ENCODE measurements around the gene RTCB.

RTCB gene

DNA sequence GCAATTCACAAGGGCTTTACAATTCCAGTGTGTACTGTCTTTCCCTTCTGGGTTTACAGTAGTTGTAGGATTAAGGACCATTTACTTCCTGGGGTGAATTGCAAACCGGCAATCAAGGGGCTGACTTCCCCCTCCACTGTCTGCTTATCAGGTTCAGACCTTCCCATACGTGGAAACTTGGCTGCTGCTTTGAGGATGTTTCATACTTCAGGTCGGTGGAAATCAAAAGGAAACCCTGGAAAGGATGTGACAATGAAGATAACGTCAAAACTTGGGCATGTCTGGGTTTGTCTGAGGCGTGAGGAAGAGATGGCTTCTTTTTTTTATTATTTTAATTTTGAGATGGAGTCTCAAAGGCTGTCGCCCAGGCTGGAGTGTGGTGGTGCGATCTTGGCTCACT is 2.1 kb upstream of the RTCB start:
- TF ChIP-seq, protein P1, sequence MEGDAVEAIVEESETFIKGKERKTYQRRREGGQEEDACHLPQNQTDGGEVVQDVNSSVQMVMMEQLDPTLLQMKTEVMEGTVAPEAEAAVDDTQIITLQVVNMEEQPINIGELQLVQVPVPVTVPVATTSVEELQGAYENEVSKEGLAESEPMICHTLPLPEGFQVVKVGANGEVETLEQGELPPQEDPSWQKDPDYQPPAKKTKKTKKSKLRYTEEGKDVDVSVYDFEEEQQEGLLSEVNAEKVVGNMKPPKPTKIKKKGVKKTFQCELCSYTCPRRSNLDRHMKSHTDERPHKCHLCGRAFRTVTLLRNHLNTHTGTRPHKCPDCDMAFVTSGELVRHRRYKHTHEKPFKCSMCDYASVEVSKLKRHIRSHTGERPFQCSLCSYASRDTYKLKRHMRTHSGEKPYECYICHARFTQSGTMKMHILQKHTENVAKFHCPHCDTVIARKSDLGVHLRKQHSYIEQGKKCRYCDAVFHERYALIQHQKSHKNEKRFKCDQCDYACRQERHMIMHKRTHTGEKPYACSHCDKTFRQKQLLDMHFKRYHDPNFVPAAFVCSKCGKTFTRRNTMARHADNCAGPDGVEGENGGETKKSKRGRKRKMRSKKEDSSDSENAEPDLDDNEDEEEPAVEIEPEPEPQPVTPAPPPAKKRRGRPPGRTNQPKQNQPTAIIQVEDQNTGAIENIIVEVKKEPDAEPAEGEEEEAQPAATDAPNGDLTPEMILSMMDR (IDR thresholded peaks at IDR 0.05; ENCODE audit: insufficient read depth, low read length, missing control alignments), result no peak
- ChIA-PET CTCF (interaction anchor here (0.9 to 4.0 kb wide), 2 partner anchors 13 to 56 kb away, joined by 3 to 35 read pairs; no protein-coding TSS in a partner anchor), POLR2A (no interaction called here)

DNA sequence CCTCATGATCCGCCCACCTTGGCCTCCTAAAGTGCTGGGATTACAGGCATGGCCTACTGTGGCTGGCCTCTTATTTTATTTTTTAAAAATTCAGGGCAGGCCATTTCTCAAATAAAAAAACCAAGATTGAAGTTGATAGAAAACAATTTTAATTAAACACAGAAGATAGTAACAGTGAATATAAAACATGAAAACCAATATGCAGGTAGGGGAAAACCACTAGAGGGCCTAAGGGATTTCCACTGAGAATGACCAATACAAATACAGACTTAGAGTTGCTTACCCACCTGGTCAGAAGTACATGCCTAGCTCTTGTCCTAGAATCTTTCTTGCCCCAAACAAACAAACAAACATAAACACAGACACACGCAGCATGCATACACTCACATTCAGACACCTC is 1.7 kb upstream of the RTCB start:
- no peak for DNase-seq (ENCODE audit: low read depth, low spot score)
- TF ChIP-seq, protein P1 (IDR thresholded peaks at IDR 0.05; ENCODE audit: insufficient read depth, low read length, missing control alignments), result peak; percentile 11
- ChIA-PET CTCF (interaction anchor here (0.8 to 4.0 kb wide), 6 partner anchors 13 to 572 kb away, joined by 3 to 50 read pairs (median 4); partner anchors contain the start of gene FBXO7), POLR2A (no interaction called here)
- H3K4me3 ChIP-seq (ENCODE audit: low read depth, low read length), result no peak overlapping the region

More for the DNA sequence above, 2.1 kb upstream of the RTCB start:
- no peak overlapping the region for H3K4me3 ChIP-seq (ENCODE audit: low read depth, low read length)
- no peak for DNase-seq (ENCODE audit: low read depth, low spot score)

DNA sequence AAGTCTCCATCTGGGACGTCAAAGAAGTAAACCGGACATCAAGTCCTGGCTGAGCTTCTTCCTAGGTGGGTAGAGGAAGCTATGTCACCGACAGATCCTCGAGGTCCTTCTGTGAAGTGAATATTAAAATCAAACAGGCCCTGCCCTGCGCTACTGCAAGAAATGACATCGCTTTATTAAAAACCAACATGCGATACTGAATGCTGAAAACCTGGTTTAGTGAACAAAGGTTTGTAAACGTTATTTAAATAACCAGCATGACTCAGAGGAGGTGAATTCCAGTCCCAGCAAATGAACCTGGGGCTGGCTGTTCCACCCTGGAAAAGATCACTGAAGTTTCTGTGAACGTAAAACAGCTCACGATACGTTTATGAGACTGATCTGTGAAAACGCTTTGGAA is 645 bp downstream of the RTCB start:
- ChIA-PET POLR2A (interaction anchor here (0.5 kb wide), 1 partner anchor 18 kb away, joined by 5 read pairs; no protein-coding TSS in a partner anchor), CTCF (interaction anchor here (1.0 to 4.0 kb wide), 7 partner anchors 10 to 588 kb away, joined by 3 to 50 read pairs (median 12); partner anchors contain the start of gene FBXO7)
- no peak for DNase-seq (ENCODE audit: low read depth, low spot score)
- TF ChIP-seq, protein P1 (IDR thresholded peaks at IDR 0.05; ENCODE audit: insufficient read depth, low read length, missing control alignments), result no peak
- H3K4me3 ChIP-seq (ENCODE audit: low read depth, low read length), result peak overlapping the region; percentile 83

DNA sequence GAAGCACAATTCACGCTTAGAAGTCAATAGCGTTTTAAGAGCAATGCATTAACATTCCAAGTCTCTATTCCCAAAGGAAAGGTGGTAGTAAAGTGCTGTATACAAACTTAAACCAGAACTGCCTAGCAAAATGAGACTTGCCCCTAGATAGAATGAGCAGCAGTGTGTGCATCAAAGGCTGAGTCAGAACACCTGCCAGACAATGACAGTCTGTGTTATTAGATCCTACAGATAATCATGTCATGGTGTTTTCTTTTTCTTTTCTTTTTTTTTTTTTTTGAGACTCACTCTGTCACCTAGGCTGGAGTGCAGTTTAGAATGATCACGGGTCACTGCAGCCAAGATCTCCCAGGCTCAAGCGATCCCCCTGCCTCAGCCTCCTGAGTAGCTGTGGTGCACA is 1.6 kb downstream of the RTCB start:
- no peak for DNase-seq (ENCODE audit: low read depth, low spot score)
- POLR2A ChIA-PET, result no interaction called here
- CTCF ChIA-PET, result interaction anchor here (3.9 kb wide), 1 partner anchor 10 kb away, joined by 26 read pairs; no protein-coding TSS in a partner anchor
- TF ChIP-seq, protein P1 (IDR thresholded peaks at IDR 0.05; ENCODE audit: insufficient read depth, low read length, missing control alignments), result no peak
- peak overlapping the region; percentile 83 for H3K4me3 ChIP-seq (ENCODE audit: low read depth, low read length)

DNA sequence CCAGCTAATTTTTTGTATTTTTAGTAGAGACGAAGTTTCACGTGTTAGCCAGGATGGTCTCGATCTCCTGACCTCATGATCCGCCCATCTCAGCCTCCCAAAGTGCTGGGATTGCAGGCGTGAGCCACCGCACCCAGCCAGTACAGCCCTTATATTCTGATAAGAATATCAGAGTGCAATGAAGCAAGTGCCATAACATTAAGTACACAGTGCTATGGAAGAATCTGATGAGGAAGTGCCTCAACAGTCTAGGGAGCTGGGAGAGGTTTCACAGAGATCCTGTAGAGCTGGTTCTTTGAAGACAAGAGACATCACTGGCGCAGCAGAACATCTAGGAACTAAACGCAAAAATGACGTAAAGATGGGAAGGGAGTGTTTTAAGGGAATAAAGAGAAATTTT is 2.1 kb downstream of the RTCB start:
- TF ChIP-seq, protein P1 (IDR thresholded peaks at IDR 0.05; ENCODE audit: insufficient read depth, low read length, missing control alignments), result no peak
- no peak overlapping the region for H3K4me3 ChIP-seq (ENCODE audit: low read depth, low read length)
- POLR2A ChIA-PET, result no interaction called here
- DNase-seq (ENCODE audit: low read depth, low spot score), result no peak
- CTCF ChIA-PET, result interaction anchor here (3.9 kb wide), 1 partner anchor 10 kb away, joined by 26 read pairs; no protein-coding TSS in a partner anchor

DNA sequence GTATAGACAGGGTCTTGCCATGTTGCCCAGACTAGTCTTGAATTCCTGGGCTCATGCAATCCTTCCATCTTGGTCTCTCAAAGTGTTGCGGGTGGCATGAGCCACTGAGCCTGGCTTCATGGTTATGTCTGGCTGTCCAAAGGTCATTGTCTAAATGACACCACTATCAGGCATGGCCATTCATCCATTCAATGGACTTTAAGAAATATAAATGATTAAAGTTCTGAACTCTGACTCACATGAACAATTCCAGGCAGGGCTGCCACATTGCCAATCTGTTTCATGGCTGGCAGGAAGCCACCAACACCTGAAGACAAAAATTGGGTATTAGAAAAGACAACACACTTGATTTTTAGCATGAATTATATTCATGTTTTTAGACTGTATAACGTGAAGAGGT is 4.1 kb downstream of the RTCB start:
- ChIA-PET CTCF (no interaction called here), POLR2A (no interaction called here)

More for the DNA sequence above, 4.1 kb downstream of the RTCB start:
- TF ChIP-seq, protein P1 (IDR thresholded peaks at IDR 0.05; ENCODE audit: insufficient read depth, low read length, missing control alignments), result no peak
- DNase-seq (ENCODE audit: low read depth, low spot score), result no peak
- no peak overlapping the region for H3K4me3 ChIP-seq (ENCODE audit: low read depth, low read length)
